NCI-H1417 treated with DMSO at 0.1 percent for 48 hours (cell line): ENCODE results near the gene NMNAT2.

Experiments used
- DNase-seq: peaks from one replicate; lab custom pipeline; 2025; lab: John Stamatoyannopoulos, UW

The NMNAT2 gene

DNA sequence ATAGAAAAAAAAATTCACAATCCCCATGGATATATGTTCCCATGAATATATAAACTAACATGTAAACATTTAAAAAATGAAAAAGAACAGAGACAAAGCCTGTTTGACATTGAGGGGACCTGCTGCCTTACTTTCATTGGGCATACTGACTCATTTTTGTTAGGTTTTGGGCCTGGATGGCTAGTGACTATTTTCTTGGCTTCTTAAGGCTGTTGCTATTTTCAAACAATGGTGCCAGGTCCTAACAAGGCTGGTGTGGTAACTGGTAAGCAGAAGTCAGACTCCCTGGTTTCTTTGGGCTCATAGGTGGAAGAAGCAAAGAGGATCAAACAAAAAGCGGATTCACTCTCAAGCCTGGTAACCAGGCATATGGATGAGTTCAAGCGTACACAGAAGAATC lies 181.1 kb downstream of the NMNAT2 start:
- no peak for DNase-seq

GRCh38 chr1:183236158-183236725 lies 181.9 kb downstream of the NMNAT2 start:
- no peak for DNase-seq

DNA sequence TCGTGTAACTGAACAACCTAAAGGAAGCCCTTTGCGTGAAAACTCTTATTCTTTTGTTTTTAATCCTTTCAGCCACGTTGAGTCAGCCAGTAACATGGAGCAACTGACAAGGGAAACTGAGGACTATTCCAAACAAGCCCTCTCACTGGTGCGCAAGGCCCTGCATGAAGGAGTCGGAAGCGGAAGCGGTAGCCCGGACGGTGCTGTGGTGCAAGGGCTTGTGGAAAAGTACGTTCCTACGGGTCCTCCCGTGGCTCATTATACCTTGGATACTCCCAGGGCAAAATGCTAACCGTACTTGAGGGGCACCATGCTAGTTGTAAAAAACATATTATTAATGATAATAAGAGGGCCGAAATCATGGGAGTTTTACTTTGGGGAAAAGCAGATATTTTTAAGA lies 182.7 kb downstream of the NMNAT2 start:
- no peak for DNase-seq

DNA sequence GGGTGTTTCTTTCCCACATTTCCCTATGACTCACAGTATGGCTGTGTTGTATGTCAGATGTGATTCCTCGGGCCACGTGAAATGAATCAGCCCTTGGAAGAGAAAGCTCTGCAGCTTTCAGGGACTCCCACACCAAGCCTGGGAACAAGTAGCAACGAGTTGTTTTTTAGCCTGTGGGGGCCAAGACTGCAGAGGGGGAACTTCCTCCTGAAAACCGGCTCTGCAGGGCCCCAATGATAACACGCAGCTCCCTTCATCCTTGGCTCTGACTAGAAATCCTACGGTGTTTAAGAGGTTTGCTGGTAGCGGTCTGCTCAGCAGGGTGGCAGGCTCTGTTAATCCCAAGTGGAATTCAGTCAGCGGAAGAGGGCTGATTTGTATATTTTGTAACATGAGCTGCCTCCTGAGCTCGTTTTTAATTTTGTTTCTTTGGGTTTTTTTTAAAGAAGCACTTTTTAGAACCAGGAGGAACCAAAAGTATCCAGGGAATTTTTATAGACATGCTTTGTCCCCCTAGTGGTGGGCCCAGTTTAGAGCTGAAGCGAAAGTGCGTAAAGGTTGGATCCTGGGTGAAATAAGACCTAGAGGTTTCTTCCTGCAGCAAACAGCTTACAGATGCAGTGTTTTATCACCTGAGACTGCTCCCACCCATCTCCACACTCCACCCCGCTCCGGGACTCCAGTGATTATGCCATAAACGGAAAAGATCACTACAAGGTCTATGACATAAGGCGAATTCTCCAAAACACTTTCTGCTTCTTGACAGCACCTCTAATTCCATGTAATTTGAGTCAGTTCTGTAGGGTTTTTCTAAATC lies 183.3 kb downstream of the NMNAT2 start:
- DNase-seq = peak; percentile 18

DNA sequence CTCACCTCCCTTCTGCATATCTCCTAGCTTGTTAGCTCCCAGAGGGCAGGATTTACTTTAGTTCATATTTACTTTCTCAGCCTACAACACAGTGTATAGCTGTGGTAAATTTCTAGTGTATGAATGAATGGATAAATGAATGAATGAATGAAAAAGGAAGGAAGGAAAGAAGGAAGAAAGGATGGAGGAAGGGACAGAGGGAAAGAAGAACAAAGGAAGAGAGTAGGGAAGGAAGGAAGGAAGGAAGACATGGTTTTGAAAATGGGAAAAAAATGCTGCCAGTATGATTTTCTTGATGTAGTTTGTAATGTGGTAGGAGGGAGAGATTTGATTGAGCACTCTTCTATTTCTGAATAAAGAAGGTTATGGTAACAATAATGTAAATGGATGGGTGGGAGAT lies 185.1 kb downstream of the NMNAT2 start:
- DNase-seq = no peak

DNA sequence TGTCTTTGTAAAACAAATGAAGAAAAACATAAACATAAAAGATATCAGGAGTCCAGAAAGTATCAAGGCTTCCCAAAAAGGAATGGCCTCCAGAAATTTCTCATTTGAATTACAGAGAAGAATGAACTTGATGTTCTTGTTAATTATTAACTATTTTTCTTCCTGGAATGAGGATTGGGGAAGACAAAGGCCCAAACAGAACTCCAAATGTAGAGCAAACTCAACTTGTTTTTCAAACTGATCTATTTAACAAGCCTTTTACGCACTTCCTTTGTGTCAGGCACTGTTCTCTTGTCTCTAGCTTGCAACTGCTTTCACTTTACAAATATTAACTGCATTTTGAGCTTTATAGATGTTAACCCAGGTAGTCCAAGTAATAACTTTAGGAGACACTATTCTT lies 186.6 kb downstream of the NMNAT2 start:
- no peak for DNase-seq

DNA sequence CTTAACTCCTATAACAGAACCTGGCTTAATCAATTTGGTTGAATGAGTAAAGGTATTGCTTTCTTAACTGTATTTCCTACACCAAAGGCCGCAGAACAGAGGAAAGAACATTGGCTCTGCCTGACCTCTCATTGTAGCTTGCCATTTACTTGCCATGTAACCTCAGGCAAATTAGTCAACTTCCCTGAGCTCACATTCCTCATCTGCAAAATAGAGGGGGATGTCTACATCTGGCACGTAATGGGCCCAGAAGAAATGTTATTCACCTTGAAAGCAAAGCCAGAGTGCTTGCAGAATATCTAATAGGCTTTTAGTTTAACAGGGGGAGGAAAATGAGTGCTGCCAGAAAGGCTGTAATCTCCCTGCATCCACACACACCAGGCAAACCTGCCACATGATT lies 187.8 kb downstream of the NMNAT2 start:
- no peak for DNase-seq

DNA sequence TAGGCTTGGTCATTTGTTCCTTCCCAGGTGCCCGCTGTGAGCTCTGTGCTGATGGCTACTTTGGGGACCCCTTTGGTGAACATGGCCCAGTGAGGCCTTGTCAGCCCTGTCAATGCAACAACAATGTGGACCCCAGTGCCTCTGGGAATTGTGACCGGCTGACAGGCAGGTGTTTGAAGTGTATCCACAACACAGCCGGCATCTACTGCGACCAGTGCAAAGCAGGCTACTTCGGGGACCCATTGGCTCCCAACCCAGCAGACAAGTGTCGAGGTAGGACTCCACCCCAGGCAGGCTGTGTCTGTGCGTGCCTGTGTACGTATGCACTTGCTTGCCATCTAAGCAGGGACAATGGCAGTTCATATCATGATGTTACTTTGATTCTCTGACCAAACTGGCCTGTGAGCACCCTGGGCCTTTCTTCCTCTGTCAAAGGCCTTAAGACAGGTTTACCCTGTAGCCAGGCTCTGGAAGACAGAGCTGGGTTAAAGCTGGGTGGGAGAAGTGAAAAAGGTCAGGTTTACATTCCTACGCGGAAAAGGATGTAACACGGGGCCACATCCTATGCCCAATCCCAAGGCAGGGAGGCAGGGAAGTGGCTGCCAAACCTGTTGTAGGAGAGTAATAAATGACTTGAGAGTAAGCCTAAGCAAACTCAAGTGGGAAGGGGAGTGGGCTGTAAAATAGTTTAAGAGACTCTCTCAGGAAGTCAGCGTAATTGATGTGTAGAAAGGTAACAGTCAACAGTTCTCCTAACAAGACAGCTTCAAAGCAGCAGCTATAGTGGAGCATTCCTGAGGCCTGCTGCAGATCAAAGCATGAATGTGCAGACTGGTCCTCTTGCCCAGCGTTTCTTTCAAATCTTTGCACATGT lies 189.6 kb downstream of the NMNAT2 start:
- DNase-seq = no peak

DNA sequence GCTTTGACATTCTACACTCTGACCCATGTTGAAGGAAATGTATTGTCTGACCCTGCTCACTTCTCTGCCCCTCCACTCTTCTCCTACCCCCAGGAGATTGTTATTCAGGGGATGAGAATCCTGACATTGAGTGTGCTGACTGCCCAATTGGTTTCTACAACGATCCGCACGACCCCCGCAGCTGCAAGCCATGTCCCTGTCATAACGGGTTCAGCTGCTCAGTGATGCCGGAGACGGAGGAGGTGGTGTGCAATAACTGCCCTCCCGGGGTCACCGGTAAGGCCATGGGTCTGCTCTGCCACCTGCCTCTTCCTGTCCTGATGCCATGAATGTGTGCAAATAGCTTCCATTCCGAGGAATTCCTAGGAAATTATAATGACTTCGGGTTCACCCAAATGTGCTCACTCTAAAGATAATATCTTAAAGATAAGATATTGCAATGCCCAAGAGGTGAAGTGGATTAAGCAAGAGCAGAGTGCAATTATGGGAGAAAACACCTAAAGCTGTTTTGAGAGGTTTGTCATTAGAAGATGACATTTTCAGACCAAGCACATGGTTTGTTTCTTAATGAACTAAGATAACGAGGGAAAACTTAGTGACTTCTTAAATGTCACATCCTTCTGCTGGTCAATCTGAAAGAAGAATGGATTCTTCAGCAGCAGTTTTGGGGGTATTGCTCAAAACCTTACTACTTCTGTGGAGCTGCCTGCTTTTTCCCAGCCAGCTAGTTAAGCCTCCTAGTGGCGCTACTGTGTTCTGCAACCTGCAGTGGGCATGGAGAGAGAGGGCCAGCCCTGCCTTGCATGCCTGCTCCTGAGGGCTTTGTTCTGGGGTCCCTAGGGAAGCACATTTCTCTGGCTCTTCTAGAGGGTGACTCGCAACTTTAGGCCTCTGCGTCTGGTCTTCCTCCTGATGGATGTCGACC lies 190.5 kb downstream of the NMNAT2 start:
- DNase-seq = no peak

DNA sequence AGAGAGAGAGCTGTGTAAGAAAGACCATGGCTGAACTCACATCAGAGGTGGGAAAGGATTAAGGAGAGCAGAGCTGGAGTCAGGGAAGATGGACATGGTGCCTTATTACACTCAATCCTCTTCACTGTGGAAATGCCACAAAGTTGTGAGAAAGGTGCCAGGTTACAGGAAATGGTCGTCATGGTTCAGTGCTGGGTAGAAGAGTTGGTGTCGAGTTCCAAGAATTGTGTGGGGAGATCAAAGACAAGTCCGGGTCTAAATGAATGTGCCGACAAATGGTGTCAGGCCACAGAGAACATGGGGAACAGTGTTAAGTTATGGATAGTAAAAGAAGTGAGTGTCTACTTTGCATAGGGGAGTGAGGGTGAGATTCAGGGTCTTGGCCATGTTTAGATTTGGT lies 191.2 kb downstream of the NMNAT2 start:
- DNase-seq = no peak

GRCh38 chr1:183226361-183226760 lies 191.8 kb downstream of the NMNAT2 start:
- no peak for DNase-seq

DNA sequence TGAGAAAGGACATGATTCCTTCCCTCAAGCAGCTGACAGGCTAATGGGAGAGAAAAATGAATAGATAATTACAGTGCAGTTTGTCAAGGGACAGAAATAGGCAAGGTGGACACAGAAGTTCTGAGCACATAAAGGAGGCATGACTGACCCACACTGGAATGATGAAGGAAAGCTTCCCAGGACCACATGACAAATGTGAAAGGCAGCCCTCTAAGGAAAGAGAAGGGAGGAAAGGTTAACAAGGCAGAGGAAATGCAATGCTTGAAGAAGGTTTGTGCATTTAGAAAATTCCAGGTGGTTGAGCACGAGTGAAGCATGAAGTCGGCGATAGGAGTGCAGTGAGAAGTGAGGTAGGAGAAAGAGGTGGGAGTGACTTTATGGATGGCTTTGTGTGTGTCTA lies 194.7 kb downstream of the NMNAT2 start:
- no peak for DNase-seq

GRCh38 chr1:183222909-183223308 lies 195.3 kb downstream of the NMNAT2 start:
- no peak for DNase-seq

- no peak for DNase-seq
Measured at GRCh38 chr1:183219616-183220009, 198.6 kb downstream of the NMNAT2 start.

DNA sequence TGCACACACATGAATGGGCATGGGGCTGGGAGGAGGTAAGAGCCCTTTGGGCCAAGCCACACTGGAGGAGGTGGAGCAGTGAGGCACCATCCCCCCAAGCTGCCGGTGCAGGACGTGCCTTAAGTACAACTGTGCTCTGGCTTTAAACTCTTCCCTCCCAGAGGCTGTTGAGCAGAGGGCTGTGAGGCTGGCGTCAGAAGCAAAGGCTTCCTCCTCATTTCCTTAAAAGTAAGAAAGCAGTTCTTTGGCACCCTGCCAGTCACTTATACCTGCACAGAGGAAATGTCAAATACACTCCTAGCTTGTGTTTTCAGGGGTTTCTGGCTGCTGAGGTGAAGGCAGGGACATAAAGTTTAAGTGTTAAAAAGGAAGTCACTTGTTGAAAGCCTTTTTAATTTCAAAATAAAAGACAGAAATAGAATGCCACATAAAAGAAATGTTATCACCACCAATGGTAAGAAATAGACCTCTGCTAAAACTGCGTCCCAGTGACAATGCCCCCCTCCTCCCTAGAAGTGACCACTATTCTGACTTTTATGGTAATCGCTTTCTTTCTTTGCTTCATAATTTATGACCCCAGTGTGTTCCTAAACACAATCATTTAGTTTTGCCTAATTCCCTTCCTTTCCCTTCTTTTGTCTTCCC lies 199.1 kb downstream of the NMNAT2 start:
- no peak for DNase-seq

DNA sequence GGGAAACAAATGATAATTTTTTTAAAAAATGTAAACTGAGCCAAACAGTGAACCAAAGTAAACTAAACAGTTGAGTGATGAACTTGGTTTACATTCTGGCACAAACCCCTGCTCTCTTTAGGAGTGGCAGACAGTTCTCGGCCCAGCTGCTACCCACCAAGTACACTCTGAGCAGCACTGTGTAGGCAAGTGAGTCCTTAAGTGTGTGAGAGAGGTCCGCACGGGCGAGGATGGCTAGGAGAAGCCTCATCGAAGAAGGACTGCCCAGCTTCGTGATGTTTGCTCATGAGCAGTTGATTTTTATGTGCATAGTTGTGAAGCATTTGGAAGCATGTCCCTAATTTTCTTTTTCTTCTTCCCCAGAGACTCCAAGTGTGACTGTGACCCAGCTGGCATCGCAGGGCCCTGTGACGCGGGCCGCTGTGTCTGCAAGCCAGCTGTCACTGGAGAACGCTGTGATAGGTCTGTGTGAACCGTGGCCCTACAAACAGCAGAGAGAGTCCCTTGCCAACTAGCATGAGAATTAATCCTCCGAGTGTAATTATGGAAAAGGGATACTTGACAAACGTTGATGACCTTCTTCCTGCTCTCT lies 200.1 kb downstream of the NMNAT2 start:
- DNase-seq = no peak

DNA sequence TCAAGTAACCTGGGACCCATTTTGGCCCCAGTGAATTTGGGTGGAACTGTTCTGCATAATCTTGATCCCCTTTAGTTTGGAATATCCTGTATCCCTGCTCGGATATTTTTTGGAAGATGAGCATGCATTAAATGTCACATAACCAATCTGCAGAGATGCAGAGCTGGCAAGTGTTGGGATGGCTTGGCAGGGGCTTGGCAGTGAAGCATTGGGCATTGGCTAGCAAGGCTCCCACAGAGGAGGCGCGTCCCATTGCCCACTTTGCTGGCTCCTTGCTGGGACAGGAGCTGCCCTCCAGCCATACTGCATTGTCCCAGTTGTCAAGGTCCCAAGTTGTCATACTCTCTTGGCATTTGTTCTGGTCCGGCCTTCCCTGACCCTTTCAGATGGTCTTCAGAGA lies 202.2 kb downstream of the NMNAT2 start:
- DNase-seq = no peak

DNA sequence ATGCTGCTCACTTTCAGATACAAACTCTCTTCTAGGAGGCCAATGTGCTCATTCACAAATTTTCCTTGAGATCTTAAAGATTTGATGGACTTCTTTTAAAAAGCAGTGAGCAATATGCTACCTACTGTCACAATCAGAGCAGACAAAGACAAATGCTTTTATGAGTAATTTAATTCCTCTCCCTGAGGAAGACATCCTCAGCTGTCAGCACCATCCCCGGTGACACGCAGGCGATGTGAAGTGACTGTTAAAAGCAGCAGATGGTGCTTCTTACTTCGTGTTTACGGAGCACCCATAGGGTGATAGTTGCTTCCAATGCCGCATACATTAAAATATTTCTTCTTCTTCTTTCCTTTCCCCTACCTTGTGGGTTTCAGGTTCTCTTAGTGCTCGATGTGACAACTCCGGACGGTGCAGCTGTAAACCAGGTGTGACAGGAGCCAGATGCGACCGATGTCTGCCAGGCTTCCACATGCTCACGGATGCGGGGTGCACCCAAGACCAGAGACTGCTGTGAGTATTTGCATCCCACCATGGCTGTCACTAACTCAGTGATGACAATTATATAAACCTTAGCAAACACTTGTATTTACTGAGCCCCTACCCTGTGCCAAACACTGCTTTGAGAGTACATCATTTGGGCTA lies 203.0 kb downstream of the NMNAT2 start:
- DNase-seq = no peak

DNA sequence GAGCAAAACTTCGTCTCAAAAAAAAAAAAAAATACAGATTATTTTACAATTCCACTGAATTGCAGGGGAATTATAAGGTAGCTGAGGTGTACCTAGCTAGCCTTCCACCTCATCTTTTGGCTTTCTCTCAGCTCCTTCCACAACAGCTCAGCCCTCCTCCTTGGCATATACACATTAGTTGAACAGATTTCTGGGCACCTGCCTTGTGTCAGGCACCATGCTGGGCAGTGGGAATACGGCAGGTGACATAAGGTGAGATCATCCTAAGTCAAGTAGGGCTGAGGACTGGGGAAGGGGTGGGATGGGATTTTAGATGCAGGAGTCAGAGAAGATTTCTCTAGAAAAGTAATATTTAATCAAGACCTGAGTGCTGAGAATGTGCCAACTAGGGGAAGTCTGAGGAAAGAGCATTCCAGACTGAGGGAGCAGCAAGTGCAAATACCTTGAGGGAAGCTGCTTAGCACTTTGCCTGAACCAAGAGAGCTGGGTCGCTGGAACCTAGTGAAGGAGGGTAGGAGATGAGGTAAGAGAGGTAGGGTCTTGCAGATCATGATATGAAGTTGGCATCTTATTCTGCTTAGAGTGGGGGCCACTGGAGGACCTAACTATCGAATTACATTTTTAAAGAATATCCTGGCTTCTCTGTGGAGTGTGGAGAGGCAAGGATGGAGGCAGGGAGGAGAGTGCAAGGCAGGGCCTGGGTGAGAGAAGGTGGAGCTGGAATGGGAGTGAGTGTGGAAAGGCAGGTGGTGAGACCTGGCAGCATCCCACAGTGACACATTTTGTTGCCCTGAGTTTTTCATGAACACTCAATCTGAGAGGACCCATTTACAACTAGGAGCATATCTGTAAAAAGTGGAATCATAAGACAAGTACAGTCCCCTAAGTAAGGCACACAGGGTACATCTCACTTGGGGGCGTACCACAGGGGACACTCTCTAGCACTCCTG lies 203.9 kb downstream of the NMNAT2 start:
- DNase-seq = no peak
